Stimulated activated memory B cell treated with anti-CD40 and anti-IgM and Interleukin-4, amounts not matched to agents 10 μg/mL and 1 μg/mL and 100 μg/mL, for 72 hours (primary cell): Measurements from ENCODE around the gene CNTNAP2.
A peak's percentile ranks its signal among the peaks of the same experiment; 100 is the strongest.

Source experiments
- ATAC-seq: fragments of 150-1000 bp; cut with Tn5 transposase; 2 replicates; pipeline ENCODE4 v1.10.0; 2021
- H3K27ac Mint-ChIP-seq: one replicate; pipeline ENCODE4 v1.8.0; 2022; ENCODE audit warnings: mild to moderate bottlenecking, mixed read lengths
- H3K27me3 Mint-ChIP-seq: one replicate; pipeline ENCODE4 v1.8.0; 2022; ENCODE audit warnings: mixed read lengths
- H3K36me3 Mint-ChIP-seq: one replicate; pipeline ENCODE4 v1.8.0; 2022; ENCODE audit warnings: mixed read lengths
- H3K4me1 Mint-ChIP-seq: one replicate; pipeline ENCODE4 v1.8.0; 2022; ENCODE audit warnings: mixed read lengths
- H3K4me3 Mint-ChIP-seq: one replicate; pipeline ENCODE4 v1.8.0; 2022; ENCODE audit warnings: mild to moderate bottlenecking, moderate library complexity, mixed read lengths
- H3K9me3 Mint-ChIP-seq: one replicate; pipeline ENCODE4 v1.8.0; 2022; ENCODE audit warnings: mixed read lengths

Gene CNTNAP2

GRCh38 chr7:148238761-148239325, 2122.2 kb downstream of the CNTNAP2 start:
- H3K4me3 Mint-ChIP-seq = no peak overlapping the region
- no peaks in the 10 kb centered on the region for H3K9me3 Mint-ChIP-seq
- no peak for ATAC-seq

GRCh38 chr7:148241700-148242293, 2125.2 kb downstream of the CNTNAP2 start:
- H3K36me3 Mint-ChIP-seq = no peaks in the 10 kb centered on the region
- H3K4me1 Mint-ChIP-seq = peaks cover 8% of the 10 kb centered on the region
- H3K4me3 Mint-ChIP-seq = no peak overlapping the region
- ATAC-seq = no peak
- peaks cover 43% of the 10 kb centered on the region for H3K27me3 Mint-ChIP-seq
- H3K27ac Mint-ChIP-seq = no peak overlapping the region
- no peaks in the 10 kb centered on the region for H3K9me3 Mint-ChIP-seq

More at GRCh38 chr7:148238761-148239325, 2122.2 kb downstream of the CNTNAP2 start:
- Mint-ChIP-seq H3K27ac (no peak overlapping the region), H3K4me1 (peaks cover 8% of the 10 kb centered on the region), H3K27me3 (peaks cover 46% of the 10 kb centered on the region), H3K36me3 (no peaks in the 10 kb centered on the region)

- Mint-ChIP-seq H3K9me3 (no peaks in the 10 kb centered on the region), H3K27me3 (peaks cover 37% of the 10 kb centered on the region), H3K4me3 (no peak overlapping the region), H3K4me1 (peaks cover 8% of the 10 kb centered on the region), H3K27ac (no peak overlapping the region), H3K36me3 (no peaks in the 10 kb centered on the region)
- peak; percentile 58 for ATAC-seq
Observed at GRCh38 chr7:148242294-148242821, 2125.8 kb downstream of the CNTNAP2 start.

GRCh38 chr7:148245381-148245780, 2128.8 kb downstream of the CNTNAP2 start:
- peaks cover 43% of the 10 kb centered on the region for H3K27me3 Mint-ChIP-seq
- no peak overlapping the region for H3K27ac Mint-ChIP-seq

GRCh38 chr7:148253629-148254028, 2137.0 kb downstream of the CNTNAP2 start:
- Mint-ChIP-seq H3K4me3 (no peak overlapping the region), H3K27ac (no peak overlapping the region), H3K27me3 (peaks cover 56% of the 10 kb centered on the region), H3K4me1 (no peaks in the 10 kb centered on the region), H3K9me3 (peaks cover 17% of the 10 kb centered on the region), H3K36me3 (peaks cover 18% of the 10 kb centered on the region)
- peak; percentile 78 for ATAC-seq

More at GRCh38 chr7:148245381-148245780, 2128.8 kb downstream of the CNTNAP2 start:
- no peak overlapping the region for H3K4me3 Mint-ChIP-seq
- H3K4me1 Mint-ChIP-seq = peaks cover 8% of the 10 kb centered on the region
- H3K9me3 Mint-ChIP-seq = peaks cover under 1% of the 10 kb centered on the region
- no peak for ATAC-seq
- peaks cover 1% of the 10 kb centered on the region for H3K36me3 Mint-ChIP-seq

GRCh38 chr7:148255333-148255732, 2138.7 kb downstream of the CNTNAP2 start:
- H3K9me3 Mint-ChIP-seq = peaks cover 17% of the 10 kb centered on the region
- no peak overlapping the region for H3K27ac Mint-ChIP-seq
- peaks cover 17% of the 10 kb centered on the region for H3K36me3 Mint-ChIP-seq
- H3K4me3 Mint-ChIP-seq = no peak overlapping the region
- ATAC-seq = no peak
- peaks cover 42% of the 10 kb centered on the region for H3K27me3 Mint-ChIP-seq
- H3K4me1 Mint-ChIP-seq = no peaks in the 10 kb centered on the region

GRCh38 chr7:148256433-148256832, 2139.8 kb downstream of the CNTNAP2 start:
- Mint-ChIP-seq H3K36me3 (peaks cover 7% of the 10 kb centered on the region), H3K27me3 (peaks cover 31% of the 10 kb centered on the region), H3K4me3 (no peak overlapping the region), H3K9me3 (peaks cover 7% of the 10 kb centered on the region), H3K4me1 (no peaks in the 10 kb centered on the region), H3K27ac (no peak overlapping the region)
- no peak for ATAC-seq

GRCh38 chr7:148260599-148260998, 2144.0 kb downstream of the CNTNAP2 start:
- no peak for ATAC-seq
- Mint-ChIP-seq H3K27ac (no peak overlapping the region), H3K9me3 (no peaks in the 10 kb centered on the region), H3K4me1 (peaks cover 12% of the 10 kb centered on the region), H3K4me3 (no peak overlapping the region), H3K36me3 (no peaks in the 10 kb centered on the region), H3K27me3 (peaks cover 7% of the 10 kb centered on the region)

GRCh38 chr7:148261523-148261922, 2144.9 kb downstream of the CNTNAP2 start:
- no peak overlapping the region for H3K27ac Mint-ChIP-seq
- no peak overlapping the region for H3K4me3 Mint-ChIP-seq
- no peak for ATAC-seq
- no peaks in the 10 kb centered on the region for H3K9me3 Mint-ChIP-seq
- no peaks in the 10 kb centered on the region for H3K36me3 Mint-ChIP-seq
- peaks cover 7% of the 10 kb centered on the region for H3K27me3 Mint-ChIP-seq
- H3K4me1 Mint-ChIP-seq = peaks cover 19% of the 10 kb centered on the region

- Mint-ChIP-seq H3K27ac (no peak overlapping the region), H3K4me1 (peaks cover 19% of the 10 kb centered on the region), H3K27me3 (peaks cover 7% of the 10 kb centered on the region), H3K4me3 (peak overlapping the region; percentile 41), H3K36me3 (no peaks in the 10 kb centered on the region), H3K9me3 (no peaks in the 10 kb centered on the region)
- ATAC-seq = no peak
Observed at GRCh38 chr7:148261996-148262688, 2145.5 kb downstream of the CNTNAP2 start.

GRCh38 chr7:148262721-148263229, 2146.2 kb downstream of the CNTNAP2 start:
- no peak overlapping the region for H3K27ac Mint-ChIP-seq
- H3K4me1 Mint-ChIP-seq = peaks cover 19% of the 10 kb centered on the region
- H3K9me3 Mint-ChIP-seq = no peaks in the 10 kb centered on the region
- peak overlapping the region; percentile 41 for H3K4me3 Mint-ChIP-seq
- peak; percentile 76 for ATAC-seq
- peaks cover 7% of the 10 kb centered on the region for H3K27me3 Mint-ChIP-seq
- H3K36me3 Mint-ChIP-seq = no peaks in the 10 kb centered on the region

GRCh38 chr7:148264933-148265557, 2148.4 kb downstream of the CNTNAP2 start:
- H3K4me3 Mint-ChIP-seq = no peak overlapping the region
- ATAC-seq = peak; percentile 51
- H3K27me3 Mint-ChIP-seq = peaks cover 7% of the 10 kb centered on the region
- no peaks in the 10 kb centered on the region for H3K36me3 Mint-ChIP-seq
- H3K9me3 Mint-ChIP-seq = no peaks in the 10 kb centered on the region
- H3K27ac Mint-ChIP-seq = no peak overlapping the region
- peaks cover 25% of the 10 kb centered on the region for H3K4me1 Mint-ChIP-seq

- no peaks in the 10 kb centered on the region for H3K9me3 Mint-ChIP-seq
- ATAC-seq = no peak
- H3K4me3 Mint-ChIP-seq = no peak overlapping the region
- H3K27ac Mint-ChIP-seq = peak overlapping the region; percentile 62
- no peaks in the 10 kb centered on the region for H3K36me3 Mint-ChIP-seq
- peaks cover 7% of the 10 kb centered on the region for H3K27me3 Mint-ChIP-seq
- H3K4me1 Mint-ChIP-seq = peaks cover 25% of the 10 kb centered on the region
Observed at GRCh38 chr7:148265896-148266295, 2149.3 kb downstream of the CNTNAP2 start.

- peaks cover 7% of the 10 kb centered on the region for H3K27me3 Mint-ChIP-seq
- H3K4me3 Mint-ChIP-seq = no peak overlapping the region
- H3K27ac Mint-ChIP-seq = no peak overlapping the region
- H3K9me3 Mint-ChIP-seq = no peaks in the 10 kb centered on the region
- ATAC-seq = no peak
- no peaks in the 10 kb centered on the region for H3K36me3 Mint-ChIP-seq
- H3K4me1 Mint-ChIP-seq = peaks cover 25% of the 10 kb centered on the region
Observed at GRCh38 chr7:148266795-148267194, 2150.2 kb downstream of the CNTNAP2 start.

- Mint-ChIP-seq H3K4me3 (no peak overlapping the region), H3K27ac (no peak overlapping the region), H3K4me1 (peaks cover 20% of the 10 kb centered on the region), H3K9me3 (no peaks in the 10 kb centered on the region), H3K27me3 (no peaks in the 10 kb centered on the region), H3K36me3 (no peaks in the 10 kb centered on the region)
- ATAC-seq = no peak
Observed at GRCh38 chr7:148270576-148270975, 2154.0 kb downstream of the CNTNAP2 start.
